ENCODE data around the gene ONECUT3.
"Not testable (repeated sequence)": the region's sequence is repeated elsewhere in the genome, so short reads cannot be mapped to it uniquely, and the experiment has no call there.

Gene ONECUT3

GRCh38 chr19:1752757-1753728 is at the start of gene ONECUT3:
ONECUT3 (plus strand) TSS chr19:1753506; CDS start chr19:1753663, 157 bp downstream.
- no peak for TF ChIP-seq CTCF (IDR thresholded peaks at IDR 0.05; ENCODE audit: control insufficient read depth, insufficient read depth, low read depth, low read length, missing control alignments)
- DNase-seq (ENCODE audit: low read depth), result no peak
- no peak within 1 kb of the TSS for H3K4me3 ChIP-seq (ENCODE audit: control insufficient read depth, low read depth, low read length)

DNA sequence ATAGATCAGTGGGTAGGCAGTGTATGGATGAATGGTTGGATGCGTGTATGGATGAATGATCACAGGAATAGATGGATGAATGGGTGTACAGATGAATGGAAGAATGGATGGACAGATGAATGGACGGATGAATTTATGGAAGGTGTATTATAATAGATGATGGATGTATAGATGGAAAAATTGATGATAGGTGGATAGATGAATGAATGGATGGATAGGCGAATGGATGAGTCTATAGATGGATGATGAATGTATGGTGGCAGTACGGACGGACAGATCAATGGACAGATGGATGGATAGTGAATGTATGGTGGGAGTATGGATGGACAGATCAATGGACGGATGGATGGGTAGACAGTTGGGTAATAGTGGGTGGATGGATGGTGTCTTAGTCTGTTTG is 49.0 kb upstream of the ONECUT3 start:
- no peak for TF ChIP-seq CTCF (IDR thresholded peaks at IDR 0.05; ENCODE audit: control insufficient read depth, insufficient read depth, low read depth, low read length, missing control alignments)
- DNase-seq (ENCODE audit: low read depth), result no peak
- H3K4me3 ChIP-seq (ENCODE audit: control insufficient read depth, low read depth, low read length), result no peak overlapping the region

- H3K4me3 ChIP-seq (ENCODE audit: control insufficient read depth, low read depth, low read length), result no peak overlapping the region
- DNase-seq (ENCODE audit: low read depth), result no peak
- no peak for TF ChIP-seq CTCF (IDR thresholded peaks at IDR 0.05; ENCODE audit: control insufficient read depth, insufficient read depth, low read depth, low read length, missing control alignments)
Measured at GRCh38 chr19:1705367-1705766, 47.9 kb upstream of the ONECUT3 start.

DNA sequence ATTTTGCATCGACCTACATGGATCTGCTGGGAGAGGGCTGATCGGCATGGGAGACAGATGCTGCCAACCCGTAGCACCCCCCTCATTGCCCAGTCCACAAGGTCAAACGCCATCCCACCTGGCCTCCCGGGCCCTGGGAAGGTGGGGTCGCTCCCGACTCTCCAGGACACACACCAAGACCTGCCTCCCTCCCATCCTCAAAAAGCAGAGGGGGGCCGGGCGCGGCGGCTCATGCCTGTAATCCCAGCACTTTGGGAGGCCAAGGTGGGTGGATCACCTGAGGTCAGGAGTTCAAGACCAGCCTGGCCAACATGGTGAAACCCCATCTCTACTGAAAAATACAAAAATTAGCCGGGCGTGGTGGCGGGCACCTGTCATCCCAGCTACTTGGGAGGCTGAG is 46.7 kb upstream of the ONECUT3 start:
- not testable (repeated sequence) for H3K4me3 ChIP-seq (ENCODE audit: control insufficient read depth, low read depth, low read length); DNase-seq (ENCODE audit: low read depth)

DNA sequence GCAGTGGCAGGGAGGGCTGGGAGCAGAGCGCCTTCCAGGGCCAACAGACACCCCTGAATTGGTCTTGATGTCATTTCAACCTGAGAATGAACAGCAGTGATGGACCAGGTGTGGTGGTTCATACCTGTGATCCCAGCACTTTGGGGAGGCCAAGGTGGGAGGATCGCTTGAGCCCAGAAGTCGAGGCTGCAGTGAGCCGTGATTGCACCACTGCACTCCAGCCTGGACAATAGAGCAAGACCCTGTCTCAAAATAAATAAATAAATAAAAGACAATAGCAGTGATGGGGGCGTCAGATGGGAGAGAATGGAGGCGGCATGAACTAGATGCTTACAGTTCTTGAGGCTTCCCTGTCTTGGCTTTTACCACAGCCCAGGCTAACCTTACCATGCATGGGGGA is 46.1 kb upstream of the ONECUT3 start:
- no peak for DNase-seq (ENCODE audit: low read depth)
- H3K4me3 ChIP-seq (ENCODE audit: control insufficient read depth, low read depth, low read length), result no peak overlapping the region
- TF ChIP-seq CTCF (IDR thresholded peaks at IDR 0.05; ENCODE audit: control insufficient read depth, insufficient read depth, low read depth, low read length, missing control alignments), result no peak

GRCh38 chr19:1713170-1713569 is 40.1 kb upstream of the ONECUT3 start:
- no peak for TF ChIP-seq CTCF (IDR thresholded peaks at IDR 0.05; ENCODE audit: control insufficient read depth, insufficient read depth, low read depth, low read length, missing control alignments)
- DNase-seq (ENCODE audit: low read depth), result no peak

GRCh38 chr19:1715540-1715939 is 37.8 kb upstream of the ONECUT3 start:
- TF ChIP-seq CTCF (IDR thresholded peaks at IDR 0.05; ENCODE audit: control insufficient read depth, insufficient read depth, low read depth, low read length, missing control alignments), result no peak
- no peak overlapping the region for H3K4me3 ChIP-seq (ENCODE audit: control insufficient read depth, low read depth, low read length)
- no peak for DNase-seq (ENCODE audit: low read depth)

More at GRCh38 chr19:1713170-1713569, 40.1 kb upstream of the ONECUT3 start:
- no peak overlapping the region for H3K4me3 ChIP-seq (ENCODE audit: control insufficient read depth, low read depth, low read length)
